ENCODE data around the gene C12orf57.
A peak's percentile ranks its signal among the peaks of the same experiment; 100 is the strongest.

C12orf57 gene

GRCh38 chr12:6921539-6921938 is 22.3 kb upstream of the C12orf57 start:
- no peak for DNase-seq (ENCODE audit: extremely low read depth, low read depth)
- TF ChIP-seq, protein P1, sequence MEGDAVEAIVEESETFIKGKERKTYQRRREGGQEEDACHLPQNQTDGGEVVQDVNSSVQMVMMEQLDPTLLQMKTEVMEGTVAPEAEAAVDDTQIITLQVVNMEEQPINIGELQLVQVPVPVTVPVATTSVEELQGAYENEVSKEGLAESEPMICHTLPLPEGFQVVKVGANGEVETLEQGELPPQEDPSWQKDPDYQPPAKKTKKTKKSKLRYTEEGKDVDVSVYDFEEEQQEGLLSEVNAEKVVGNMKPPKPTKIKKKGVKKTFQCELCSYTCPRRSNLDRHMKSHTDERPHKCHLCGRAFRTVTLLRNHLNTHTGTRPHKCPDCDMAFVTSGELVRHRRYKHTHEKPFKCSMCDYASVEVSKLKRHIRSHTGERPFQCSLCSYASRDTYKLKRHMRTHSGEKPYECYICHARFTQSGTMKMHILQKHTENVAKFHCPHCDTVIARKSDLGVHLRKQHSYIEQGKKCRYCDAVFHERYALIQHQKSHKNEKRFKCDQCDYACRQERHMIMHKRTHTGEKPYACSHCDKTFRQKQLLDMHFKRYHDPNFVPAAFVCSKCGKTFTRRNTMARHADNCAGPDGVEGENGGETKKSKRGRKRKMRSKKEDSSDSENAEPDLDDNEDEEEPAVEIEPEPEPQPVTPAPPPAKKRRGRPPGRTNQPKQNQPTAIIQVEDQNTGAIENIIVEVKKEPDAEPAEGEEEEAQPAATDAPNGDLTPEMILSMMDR (IDR thresholded peaks at IDR 0.05; ENCODE audit: low read depth, low read length, missing control alignments), result no peak
- H3K4me3 ChIP-seq (replicated peaks; ENCODE audit: low read depth, low read length), result no peak overlapping the region

- no peak for DNase-seq (ENCODE audit: extremely low read depth, low read depth)
- TF ChIP-seq, protein P1 (IDR thresholded peaks at IDR 0.05; ENCODE audit: low read depth, low read length, missing control alignments), result no peak
- no peak overlapping the region for H3K4me3 ChIP-seq (replicated peaks; ENCODE audit: low read depth, low read length)
Observed at GRCh38 chr12:6921996-6922946, 21.6 kb upstream of the C12orf57 start.

DNA sequence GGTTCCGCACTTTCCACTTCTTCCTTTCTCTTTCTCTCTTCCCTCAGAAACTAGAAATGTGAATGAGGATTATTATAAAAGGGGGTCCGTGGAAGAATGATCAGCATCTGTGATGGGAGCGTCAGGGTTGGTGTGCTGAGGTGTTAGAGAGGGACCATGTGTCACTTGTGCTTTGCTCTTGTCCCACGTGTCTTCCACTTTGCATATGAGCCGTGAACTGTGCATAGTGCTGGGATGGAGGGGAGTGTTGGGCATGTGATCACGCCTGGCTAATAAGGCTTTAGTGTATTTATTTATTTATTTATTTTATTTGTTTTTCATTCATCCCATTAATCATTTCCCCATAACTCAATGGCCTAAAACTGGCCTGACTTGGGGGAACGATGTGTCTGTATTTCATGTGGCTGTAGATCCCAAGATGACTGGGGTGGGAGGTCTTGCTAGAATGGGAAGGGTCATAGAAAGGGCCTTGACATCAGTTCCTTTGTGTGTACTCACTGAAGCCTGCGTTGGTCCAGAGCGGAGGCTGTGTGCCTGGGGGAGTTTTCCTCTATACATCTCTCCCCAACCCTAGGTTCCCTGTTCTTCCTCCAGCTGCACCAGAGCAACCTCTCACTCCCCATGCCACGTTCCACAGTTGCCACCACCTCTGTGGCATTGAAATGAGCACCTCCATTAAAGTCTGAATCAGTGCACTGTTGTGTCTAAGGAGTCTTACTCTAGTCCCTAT is 20.7 kb upstream of the C12orf57 start:
- no peak overlapping the region for H3K4me3 ChIP-seq (replicated peaks; ENCODE audit: low read depth, low read length)
- DNase-seq (ENCODE audit: extremely low read depth, low read depth), result no peak
- TF ChIP-seq, protein P1 (IDR thresholded peaks at IDR 0.05; ENCODE audit: low read depth, low read length, missing control alignments), result no peak

GRCh38 chr12:6923851-6924250 is 20.0 kb upstream of the C12orf57 start:
- DNase-seq (ENCODE audit: extremely low read depth, low read depth), result no peak
- TF ChIP-seq, protein P1 (IDR thresholded peaks at IDR 0.05; ENCODE audit: low read depth, low read length, missing control alignments), result no peak
- H3K4me3 ChIP-seq (replicated peaks; ENCODE audit: low read depth, low read length), result no peak overlapping the region

DNA sequence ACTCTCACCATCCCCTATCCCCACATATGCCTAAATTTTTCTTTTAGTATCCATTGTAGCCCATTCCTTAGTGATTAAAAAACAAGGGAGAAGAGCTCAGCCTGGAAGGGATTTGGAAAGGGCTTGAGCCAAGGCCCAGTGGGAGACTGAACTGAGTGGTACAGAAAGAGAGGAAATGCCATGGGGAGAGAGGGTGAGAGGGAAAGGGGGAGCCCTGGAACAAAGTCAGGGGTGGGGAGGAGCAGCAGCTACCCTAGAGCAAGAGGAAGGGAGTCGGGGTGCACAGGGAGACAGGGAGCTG is 18.6 kb upstream of the C12orf57 start:
- DNase-seq (ENCODE audit: extremely low read depth, low read depth), result no peak
- TF ChIP-seq, protein P1 (IDR thresholded peaks at IDR 0.05; ENCODE audit: low read depth, low read length, missing control alignments), result no peak
- peak overlapping the region; percentile 91 for H3K4me3 ChIP-seq (replicated peaks; ENCODE audit: low read depth, low read length)

DNA sequence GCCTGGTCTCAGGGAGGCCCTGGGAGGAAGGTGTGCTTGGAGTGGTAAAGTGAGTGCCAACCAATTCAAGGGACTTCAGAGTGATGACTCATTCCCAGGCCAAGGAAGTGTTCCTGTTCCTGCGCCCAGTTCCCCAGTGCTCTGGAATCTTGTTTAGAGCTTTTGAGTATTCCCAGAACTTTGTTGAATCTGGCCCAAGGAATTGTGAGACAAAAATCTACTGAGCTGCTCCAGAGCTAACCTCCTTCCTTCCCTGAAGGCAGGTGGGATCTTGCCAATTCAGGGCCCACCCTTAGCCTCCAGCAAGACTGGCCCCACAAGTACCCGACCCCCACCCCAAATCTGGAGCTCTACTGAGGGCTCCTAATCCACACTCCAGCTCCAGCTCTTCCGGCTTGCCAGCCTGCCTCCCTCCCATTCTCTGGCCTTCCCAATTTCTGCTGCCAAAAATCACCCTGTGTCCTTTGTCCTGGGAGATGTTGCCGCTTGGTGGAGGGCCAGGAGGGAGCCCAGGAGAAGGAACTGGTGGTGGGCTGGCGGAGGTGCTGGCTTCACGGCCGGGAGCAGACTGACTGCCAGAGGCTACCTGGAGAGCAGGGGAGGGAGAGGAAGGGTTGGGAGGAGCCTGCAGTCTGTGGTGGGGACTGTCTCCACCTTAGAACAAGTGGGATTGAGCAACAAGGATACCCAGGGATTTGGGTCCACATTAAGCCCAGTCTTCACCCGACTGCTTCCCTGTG is 18.1 kb upstream of the C12orf57 start:
- peak overlapping the region; percentile 91 for H3K4me3 ChIP-seq (replicated peaks; ENCODE audit: low read depth, low read length)
- TF ChIP-seq, protein P1 (IDR thresholded peaks at IDR 0.05; ENCODE audit: low read depth, low read length, missing control alignments), result no peak
- DNase-seq (ENCODE audit: extremely low read depth, low read depth), result peak; percentile 87
